ENCODE measurements around the gene C1orf226. TPM values are rescaled to one million over a fixed set of nuclear protein-coding genes. Genes with fewer than 3 reads are reported as not detected.

Gene C1orf226
- total and polyA plus RNA-seq, 2 of the 8 experiments (the other 6 are each of a cell fraction or from before 2014, with no cell fraction given), result 8.2 to 18.8 TPM

DNA sequence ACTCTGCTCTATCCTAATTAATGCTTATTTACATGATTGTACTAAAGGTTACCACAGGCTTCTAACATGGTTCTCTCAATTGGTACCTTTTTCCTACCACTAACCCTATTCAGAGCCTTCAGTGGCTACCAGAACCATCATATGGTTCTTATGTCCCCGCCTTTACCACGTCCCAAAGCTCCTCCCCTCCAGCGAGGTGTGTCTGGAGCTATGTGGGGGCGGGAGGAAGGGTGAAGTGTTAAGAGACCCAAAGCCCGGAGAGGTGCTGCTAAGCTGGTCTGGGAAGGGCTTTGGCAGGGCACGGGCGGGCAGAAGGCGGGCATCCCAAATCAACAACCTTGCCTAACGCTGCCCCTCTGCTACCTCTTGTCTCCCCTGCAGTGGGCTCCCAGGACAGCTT, 14.9 kb upstream of the C1orf226 start:
- no peaks in the 10 kb centered on the region for H3K79me2 ChIP-seq (ENCODE audit: control insufficient read depth in 1 of 2, insufficient read depth in 2 of 2, low read length in 2 of 2)
- FAIRE-seq, result no peak
- CTCF ChIA-PET (ENCODE audit: partially characterized antibody), result interaction anchor here (0.6 to 4.1 kb wide), 6 partner anchors 10 to 139 kb away, joined by 3 to 31 read pairs (median 4); partner anchors contain the start of gene C1orf226

More for the DNA sequence above, 14.9 kb upstream of the C1orf226 start:
- H3K27ac ChIP-seq (ENCODE audit: low read depth, low read length), result no peak overlapping the region
- DNase-seq (ENCODE audit: low read depth in 1 of 2, low spot score in 2 of 2), result no peak
- no peak overlapping the region for H4K5ac ChIP-seq (ENCODE audit: insufficient read length, low read depth, low read length)
- no peak overlapping the region for H2BK120ac ChIP-seq (replicated peaks; ENCODE audit: low read depth, low read length)
- H3K27me3 ChIP-seq (replicated peaks in 1 of 4; ENCODE audit: control insufficient read depth in 3 of 4, extremely low read depth in 1 of 4, insufficient read depth in 3 of 4, low read length in 3 of 4), result no peaks in the 10 kb centered on the region
- POLR2A ChIA-PET (ENCODE audit: partially characterized antibody), result interaction anchor here (1.4 kb wide), 1 partner anchor 9 kb away, joined by 4 read pairs; the partner anchor contains the start of gene SPATA46
- no peaks in the 10 kb centered on the region for H3K4me1 ChIP-seq (replicated peaks in 1 of 4; ENCODE audit: control insufficient read depth in 3 of 4, insufficient read depth in 4 of 4, low read length in 3 of 4)
- no peak overlapping the region for H2BK20ac ChIP-seq (ENCODE audit: low read length)
- H3K14ac ChIP-seq (ENCODE audit: insufficient read length), result no peak overlapping the region
- H3K9me3 ChIP-seq (ENCODE audit: insufficient read depth in 2 of 2, low read depth in 1 of 2, low read length in 1 of 2), result no peaks in the 10 kb centered on the region
- H3K4me2 ChIP-seq (ENCODE audit: insufficient read depth in 1 of 2, low read depth in 2 of 2, low read length in 2 of 2), result no peak overlapping the region
- no peaks in the 10 kb centered on the region for H3K79me1 ChIP-seq (ENCODE audit: low read depth, low read length)
- WGBS, 2 experiments (ENCODE audit: extremely low coverage in 1 of 2, insufficient coverage in 1 of 2, insufficient read length in 1 of 2, insufficient replicate concordance in 2 of 2, low coverage in 1 of 2, low lambda C conversion rate in 2 of 2, missing lambda C conversion rate in 1 of 2), result 85% methylated on average over 9 of the region's 9 CpGs; no CpG with 5 or more reads in 1 of the 2 experiments
- H4K91ac ChIP-seq (replicated peaks; ENCODE audit: insufficient read length, low read length), result no peak overlapping the region
- no peak overlapping the region for H2AK5ac ChIP-seq (ENCODE audit: low read depth, low read length)
- no peak overlapping the region for H3K4ac ChIP-seq (replicated peaks; ENCODE audit: insufficient read length, low read depth, low read length)
- no peak overlapping the region for H3K9ac ChIP-seq (replicated peaks in 1 of 4; ENCODE audit: extremely low read depth in 1 of 4, low read depth in 3 of 4, low read length in 3 of 4)
- H2BK5ac ChIP-seq (ENCODE audit: low read depth, low read length), result no peak overlapping the region
- H3K23me2 ChIP-seq (ENCODE audit: low read depth, low read length), result no peaks in the 10 kb centered on the region
- H2BK12ac ChIP-seq (ENCODE audit: low read depth, low read length), result no peak overlapping the region
- H4K8ac ChIP-seq (ENCODE audit: extremely low read depth, insufficient read depth, low read length), result peak overlapping the region; percentile 48
- no peak overlapping the region for H2AFZ ChIP-seq (ENCODE audit: low read length)
- peaks cover 0 to 2% of the 10 kb centered on the region in 2 experiments for H4K20me1 ChIP-seq (replicated peaks in 1 of 2; ENCODE audit: control insufficient read depth in 1 of 2, insufficient read depth in 2 of 2, low read length in 2 of 2)
- H3K36me3 ChIP-seq (ENCODE audit: control insufficient read depth in 2 of 4, insufficient read depth in 4 of 4, low read length in 3 of 4), result peaks cover 0 to 6% (median 1%) of the 10 kb centered on the region in 4 experiments; a peak in 1 of 8 replicates
- no peak overlapping the region for H3K18ac ChIP-seq (ENCODE audit: extremely low read depth, low read length)
- no peak overlapping the region for H3K23ac ChIP-seq (ENCODE audit: insufficient read length)
- H3K56ac ChIP-seq (replicated peaks; ENCODE audit: insufficient read length, low read depth, low read length), result no peak overlapping the region
- H2BK15ac ChIP-seq (ENCODE audit: low read length), result no peak overlapping the region
- TF ChIP-seq SAP30 (IDR thresholded peaks at IDR 0.05; ENCODE audit: insufficient read depth, insufficient replicate concordance, low read length) (no peak), POU5F1 (IDR thresholded peaks at IDR 0.05; ENCODE audit: low read depth, low read length) (no peak), YY1 (IDR thresholded peaks at IDR 0.05; ENCODE audit: low read depth, low read length) (no peak)
- TF ChIP-seq, protein P1, sequence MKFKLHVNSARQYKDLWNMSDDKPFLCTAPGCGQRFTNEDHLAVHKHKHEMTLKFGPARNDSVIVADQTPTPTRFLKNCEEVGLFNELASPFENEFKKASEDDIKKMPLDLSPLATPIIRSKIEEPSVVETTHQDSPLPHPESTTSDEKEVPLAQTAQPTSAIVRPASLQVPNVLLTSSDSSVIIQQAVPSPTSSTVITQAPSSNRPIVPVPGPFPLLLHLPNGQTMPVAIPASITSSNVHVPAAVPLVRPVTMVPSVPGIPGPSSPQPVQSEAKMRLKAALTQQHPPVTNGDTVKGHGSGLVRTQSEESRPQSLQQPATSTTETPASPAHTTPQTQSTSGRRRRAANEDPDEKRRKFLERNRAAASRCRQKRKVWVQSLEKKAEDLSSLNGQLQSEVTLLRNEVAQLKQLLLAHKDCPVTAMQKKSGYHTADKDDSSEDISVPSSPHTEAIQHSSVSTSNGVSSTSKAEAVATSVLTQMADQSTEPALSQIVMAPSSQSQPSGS (IDR thresholded peaks at IDR 0.05; ENCODE audit: low read length), result no peak
- no peak overlapping the region for H3K4me3 ChIP-seq (ENCODE audit: extremely low read depth in 1 of 4, insufficient read depth in 2 of 4, low read depth in 3 of 4, low read length in 4 of 4)

Data from H1 (cell line).